Parathyroid adenoma (tissue), 2 donors: ENCODE data around the gene LILRA5.
"Not testable (repeated sequence)": the region's sequence is repeated elsewhere in the genome, so short reads cannot be mapped to it uniquely, and the experiment has no call there.

ENCODE experiments used
- H2AFZ ChIP-seq: fragments of 300-600 bp; sonication (generic); one replicate; pipeline ENCODE4 v1.7.0; 2017; ENCODE audit warnings: antibody characterized with exemption, mild to moderate bottlenecking
- H3K27ac ChIP-seq: fragments of 300-600 bp; sonication (generic); one replicate; pipeline ENCODE4 v1.7.0; 2017
- H3K27me3 ChIP-seq: fragments of 300-600 bp; sonication (generic); one replicate; pipeline ENCODE4 v1.7.0; 2017; ENCODE audit warnings: low read length; ENCODE audit not compliant: control insufficient read depth, insufficient read depth
- H3K36me3 ChIP-seq: fragments of 300-600 bp; sonication (generic); one replicate; pipeline ENCODE4 v1.7.0; 2017; ENCODE audit warnings: low read length; ENCODE audit not compliant: control insufficient read depth, insufficient read depth
- H3K4me1 ChIP-seq: fragments of 300-600 bp; sonication (generic); one replicate; pipeline ENCODE4 v1.7.0; 2017; ENCODE audit warnings: control low read depth
- H3K4me2 ChIP-seq: fragments of 300-600 bp; sonication (generic); one replicate; pipeline ENCODE4 v1.7.0; 2017; ENCODE audit warnings: low read length
- H3K4me3 ChIP-seq: fragments of 300-600 bp; sonication (generic); one replicate; pipeline ENCODE4 v1.7.0; 2017; ENCODE audit warnings: low read depth, low read length
- H3K79me2 ChIP-seq: fragments of 300-600 bp; sonication (generic); one replicate; pipeline ENCODE4 v1.7.0; 2017; ENCODE audit warnings: control low read depth
- H3K9ac ChIP-seq: fragments of 300-600 bp; sonication (generic); one replicate; pipeline ENCODE4 v1.7.0; 2017; ENCODE audit warnings: mild to moderate bottlenecking
- H3K9me3 ChIP-seq: fragments of 300-600 bp; sonication (generic); one replicate; pipeline ENCODE4 v1.7.0; 2017; ENCODE audit warnings: low read length; ENCODE audit not compliant: control insufficient read depth
- CTCF ChIP-seq: fragments of 300-600 bp; sonication (generic); IDR thresholded peaks from one replicate; pipeline ENCODE4 v1.7.0; 2017; ENCODE audit warnings: antibody characterized with exemption, mild to moderate bottlenecking
- donor health status: primary hyperparathyroidism.

The LILRA5 gene

DNA sequence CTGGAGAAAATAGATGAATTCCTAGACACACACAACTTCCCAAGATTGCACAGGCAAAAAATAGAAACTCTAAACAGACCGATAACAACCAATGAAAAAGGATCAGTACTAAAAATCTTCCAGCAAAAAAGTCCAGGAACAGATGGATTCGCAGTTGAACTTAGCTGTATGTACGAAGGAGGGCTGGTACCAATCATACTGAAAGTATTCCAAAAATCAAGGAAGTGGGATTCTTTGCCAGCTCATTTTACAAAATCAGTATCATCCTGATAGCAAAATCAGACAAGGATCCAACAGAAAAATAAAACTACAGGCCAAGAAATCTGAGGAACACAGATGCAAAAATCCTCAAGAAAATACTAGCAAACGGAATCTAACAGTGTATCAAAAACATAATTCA lies 25.5 kb downstream of the LILRA5 start:
- no peak for TF ChIP-seq CTCF
- Histone ChIP-seq H3K27ac (no peak overlapping the region), H3K9me3 (no peaks in the 10 kb centered on the region), H3K36me3 (no peaks in the 10 kb centered on the region), H3K4me3 (no peak overlapping the region), H3K79me2 (no peaks in the 10 kb centered on the region), H3K4me1 (no peaks in the 10 kb centered on the region), H3K4me2 (no peak overlapping the region), H3K27me3 (no peaks in the 10 kb centered on the region), H2AFZ (no peak overlapping the region), H3K9ac (no peak overlapping the region)

DNA sequence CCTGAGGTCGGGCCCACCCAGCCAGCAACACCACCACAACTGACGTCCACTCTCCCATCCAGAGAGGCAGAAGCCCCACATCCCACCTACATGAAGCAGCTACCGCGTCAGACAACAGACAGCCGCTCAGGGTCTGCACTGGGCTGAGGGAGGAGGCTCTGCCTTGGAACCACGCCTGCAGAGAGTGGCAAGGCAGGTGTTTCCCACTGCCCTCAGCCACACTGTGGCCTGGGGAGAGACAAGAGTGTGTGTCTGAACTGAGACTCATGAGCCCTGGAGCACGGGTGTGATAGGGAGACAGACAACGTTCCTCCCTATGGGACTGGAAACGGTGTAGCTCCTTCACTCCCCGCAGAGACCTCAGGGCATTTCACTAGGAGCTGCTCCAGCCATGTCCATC lies 26.7 kb downstream of the LILRA5 start:
- H2AFZ ChIP-seq, H3K4me1 ChIP-seq, H3K9ac ChIP-seq, H3K4me3 ChIP-seq, H3K27ac ChIP-seq, H3K36me3 ChIP-seq, H3K9me3 ChIP-seq, H3K27me3 ChIP-seq, H3K79me2 ChIP-seq, H3K4me2 ChIP-seq: not testable (repeated sequence)

- not testable (repeated sequence) for H3K9ac ChIP-seq, H3K36me3 ChIP-seq, H3K79me2 ChIP-seq, H3K27me3 ChIP-seq, H2AFZ ChIP-seq, H3K9me3 ChIP-seq, H3K4me1 ChIP-seq, H3K4me3 ChIP-seq, H3K27ac ChIP-seq, H3K4me2 ChIP-seq
These were observed 27.4 kb downstream of the LILRA5 start for GRCh38 chr19:54285427-54286056.

DNA sequence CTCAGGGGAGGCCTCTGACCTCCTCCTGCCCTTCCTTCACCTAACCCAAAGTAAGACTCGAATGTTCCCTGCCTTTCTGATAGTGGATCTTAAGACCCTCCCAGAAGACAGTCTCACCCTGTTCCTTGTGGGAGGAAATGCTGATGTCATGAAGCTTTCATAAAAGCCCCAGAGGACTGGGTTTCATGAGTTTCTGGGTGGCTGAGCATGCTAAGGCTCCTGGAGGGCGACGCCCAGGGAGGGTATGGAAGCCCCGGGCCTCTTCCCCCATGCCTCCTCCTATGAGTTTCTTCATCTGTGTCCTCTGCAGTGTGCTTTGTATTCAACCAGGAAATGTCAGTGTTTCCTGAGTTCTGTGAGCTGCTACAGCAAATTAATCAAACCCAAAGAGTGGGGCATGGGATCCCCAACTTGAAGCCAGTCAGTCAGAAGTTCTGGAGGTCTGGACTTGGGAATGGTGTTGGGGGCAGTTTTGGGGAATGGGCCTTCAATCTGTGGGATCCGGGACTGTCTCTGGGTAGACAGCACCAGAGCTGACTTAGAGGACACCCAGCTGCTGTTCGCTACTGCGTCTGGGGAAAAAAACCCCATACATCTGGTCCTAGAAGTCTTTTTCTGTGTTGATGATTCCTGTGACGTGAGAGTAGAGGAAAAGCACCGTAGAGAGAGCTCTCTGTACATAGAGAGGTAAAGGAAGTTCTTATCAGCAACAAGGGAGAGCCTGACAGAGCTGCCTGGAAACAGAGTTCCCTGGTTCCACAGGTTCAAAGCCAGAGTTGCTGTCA lies 30.1 kb downstream of the LILRA5 start:
- no peaks in the 10 kb centered on the region for H3K79me2 ChIP-seq
- no peaks in the 10 kb centered on the region for H3K27me3 ChIP-seq
- no peaks in the 10 kb centered on the region for H3K9me3 ChIP-seq
- no peak overlapping the region for H3K4me2 ChIP-seq
- no peak overlapping the region for H3K27ac ChIP-seq
- H3K4me1 ChIP-seq: no peaks in the 10 kb centered on the region
- no peak overlapping the region for H2AFZ ChIP-seq
- no peak overlapping the region for H3K4me3 ChIP-seq
- no peak for TF ChIP-seq CTCF
- no peak overlapping the region for H3K9ac ChIP-seq
- H3K36me3 ChIP-seq: no peaks in the 10 kb centered on the region

DNA sequence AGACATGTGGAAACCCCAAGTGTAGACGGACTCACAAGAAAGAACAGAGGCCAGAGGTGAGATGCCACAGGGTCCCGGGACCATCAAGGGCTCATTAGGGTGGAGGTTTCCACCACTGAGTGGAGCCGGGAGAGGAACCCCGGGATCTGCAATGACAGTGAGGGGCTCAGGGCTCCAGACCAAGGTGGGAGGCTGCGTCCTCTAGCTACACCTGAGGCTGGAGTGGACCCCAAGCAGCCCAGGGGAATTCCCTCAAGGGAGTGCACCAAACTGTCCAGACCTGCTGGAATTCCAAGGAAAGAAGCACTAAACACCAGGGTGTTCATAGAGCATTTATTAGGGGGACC lies 31.3 kb downstream of the LILRA5 start:
- not testable (repeated sequence) for H3K9ac ChIP-seq, H3K36me3 ChIP-seq, H3K27ac ChIP-seq, H3K9me3 ChIP-seq, H3K4me2 ChIP-seq, H3K27me3 ChIP-seq, H3K4me3 ChIP-seq, H2AFZ ChIP-seq, H3K4me1 ChIP-seq, H3K79me2 ChIP-seq

- no peak within 1 kb of the TSS for H3K9ac ChIP-seq
- H3K36me3 ChIP-seq: no peaks in the 10 kb centered on the region
- no peaks in the 10 kb centered on the region for H3K27me3 ChIP-seq
- no peak within 1 kb of the TSS for H3K4me2 ChIP-seq
- no peaks in the 10 kb centered on the region for H3K9me3 ChIP-seq
- TF ChIP-seq CTCF: no peak
- no peaks in the 10 kb centered on the region for H3K4me1 ChIP-seq
- H3K4me3 ChIP-seq: no peak within 1 kb of the TSS
- no peak within 1 kb of the TSS for H2AFZ ChIP-seq
- H3K79me2 ChIP-seq: no peaks in the 10 kb centered on the region
- no peak within 1 kb of the TSS for H3K27ac ChIP-seq
These were observed 31.8 kb downstream of the LILRA5 start, which contains the start of gene LILRB2 for GRCh38 chr19:54281007-54281728. Gene LILRB2 (minus strand): TSS chr19:54281110. CDS start chr19:54280496, 614 bp downstream.

GRCh38 chr19:54280441-54280840 lies 32.5 kb downstream of the LILRA5 start:
- not testable (repeated sequence) for H3K27me3 ChIP-seq, H3K4me1 ChIP-seq, H3K9ac ChIP-seq, H3K36me3 ChIP-seq, H3K4me2 ChIP-seq, H2AFZ ChIP-seq, H3K79me2 ChIP-seq, H3K4me3 ChIP-seq, H3K9me3 ChIP-seq, H3K27ac ChIP-seq

DNA sequence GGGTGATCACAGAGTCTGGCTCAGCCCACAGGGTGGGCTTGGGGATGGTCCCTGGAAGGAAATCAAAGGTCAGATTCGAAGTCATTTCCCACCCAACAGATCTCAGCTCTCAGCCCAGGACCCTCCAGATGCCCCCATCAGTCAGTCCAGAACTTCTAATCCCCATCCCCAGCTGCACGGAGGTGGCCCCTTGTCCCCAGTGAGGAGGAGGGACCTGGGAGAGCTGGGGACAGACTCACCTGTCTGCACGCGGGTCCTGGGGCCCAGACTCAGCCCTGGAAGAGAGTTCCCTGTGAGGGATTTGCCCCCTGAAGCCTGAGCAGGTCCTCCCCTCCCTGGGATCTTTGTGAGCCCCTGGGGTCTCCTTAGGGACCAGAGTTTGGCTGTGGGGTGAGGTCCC lies 32.9 kb downstream of the LILRA5 start:
- not testable (repeated sequence) for H3K27ac ChIP-seq, H3K4me3 ChIP-seq

More for the DNA sequence above, 32.9 kb downstream of the LILRA5 start:
- not testable (repeated sequence) for H2AFZ ChIP-seq, H3K4me2 ChIP-seq, H3K36me3 ChIP-seq, H3K27me3 ChIP-seq, H3K4me1 ChIP-seq, H3K9me3 ChIP-seq, H3K9ac ChIP-seq, H3K79me2 ChIP-seq
